ENCODE data around the gene FANCC.

Gene FANCC

GRCh38 chr9:95182854-95183563 lies 134.5 kb downstream of the FANCC start:
- DNase-seq, result no peak

- DNase-seq, result no peak
Observed at GRCh38 chr9:95181835-95182234, 135.7 kb downstream of the FANCC start.

- peak; percentile 1 to 11 for DNase-seq
Observed at GRCh38 chr9:95181226-95181818, 136.2 kb downstream of the FANCC start.

- DNase-seq, result no peak
Observed at GRCh38 chr9:95177617-95178016, 139.9 kb downstream of the FANCC start.

GRCh38 chr9:95176755-95177319 lies 140.7 kb downstream of the FANCC start:
- DNase-seq, result no peak

DNA sequence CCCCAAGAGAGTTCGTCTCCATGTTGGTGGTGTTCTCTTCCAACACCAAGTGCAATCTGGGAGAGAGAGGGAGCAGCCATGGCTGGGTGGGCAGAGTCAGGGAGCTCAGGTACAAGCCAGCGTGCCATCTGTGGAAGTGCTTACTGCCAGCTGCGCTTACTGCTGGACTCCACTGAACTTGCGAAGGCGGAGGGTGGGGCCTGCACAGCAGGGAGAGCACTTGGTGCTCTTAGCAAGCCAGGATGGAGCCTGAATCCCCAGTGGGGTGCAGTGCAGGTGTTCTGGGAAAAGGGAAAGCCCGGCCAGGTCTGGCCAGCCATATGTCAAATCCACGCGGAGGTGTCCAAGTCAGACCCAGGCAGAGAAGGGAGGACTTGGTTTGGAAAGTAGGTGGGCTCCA lies 142.0 kb downstream of the FANCC start:
- DNase-seq, result no peak

GRCh38 chr9:95174038-95174437 lies 143.5 kb downstream of the FANCC start:
- no peak for DNase-seq

GRCh38 chr9:95171596-95171995 lies 145.9 kb downstream of the FANCC start:
- no peak for DNase-seq

DNA sequence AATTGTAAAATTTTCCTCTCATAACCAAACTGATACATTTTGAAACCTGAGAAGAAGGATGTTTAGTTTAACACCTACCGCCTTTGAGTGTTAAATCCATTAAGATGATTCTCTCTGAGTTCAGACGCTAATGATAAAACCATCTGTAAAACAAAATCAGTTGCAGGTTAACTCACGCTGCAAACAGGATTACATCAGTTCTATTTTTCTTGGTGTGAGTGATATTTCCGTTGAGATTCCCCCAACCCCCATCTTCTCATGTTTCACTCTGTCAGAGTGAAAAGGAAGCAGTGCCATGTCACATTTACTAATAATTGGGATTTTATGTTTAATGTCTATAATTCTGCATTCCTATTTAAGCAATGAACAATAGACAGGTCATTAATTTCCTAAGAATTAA lies 146.5 kb downstream of the FANCC start:
- DNase-seq, result no peak

DNA sequence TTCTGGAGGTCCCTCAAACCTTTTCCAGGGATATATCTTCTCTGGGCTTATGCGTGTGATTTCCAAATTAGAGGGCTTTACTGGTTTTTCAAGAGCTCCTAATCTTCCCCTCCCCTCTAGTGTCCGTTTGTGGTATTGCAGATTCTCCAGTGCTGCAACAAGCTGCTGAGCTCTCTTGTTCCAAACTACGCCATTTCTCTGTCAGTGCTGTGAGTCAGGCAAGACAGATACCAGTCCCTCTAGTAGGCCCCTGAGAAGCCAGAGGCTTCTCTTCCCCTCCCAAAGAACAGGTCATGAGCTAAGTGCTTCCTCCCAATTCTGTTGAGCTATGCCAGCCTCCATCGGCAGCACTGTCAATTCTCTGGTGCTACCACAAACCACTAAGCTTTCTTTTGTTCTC lies 149.5 kb downstream of the FANCC start:
- DNase-seq, result peak; percentile 21 to 52

GRCh38 chr9:95165004-95165403 lies 152.5 kb downstream of the FANCC start:
- no peak for DNase-seq

GRCh38 chr9:95157481-95158151 lies 159.9 kb downstream of the FANCC start:
- DNase-seq, result no peak

DNA sequence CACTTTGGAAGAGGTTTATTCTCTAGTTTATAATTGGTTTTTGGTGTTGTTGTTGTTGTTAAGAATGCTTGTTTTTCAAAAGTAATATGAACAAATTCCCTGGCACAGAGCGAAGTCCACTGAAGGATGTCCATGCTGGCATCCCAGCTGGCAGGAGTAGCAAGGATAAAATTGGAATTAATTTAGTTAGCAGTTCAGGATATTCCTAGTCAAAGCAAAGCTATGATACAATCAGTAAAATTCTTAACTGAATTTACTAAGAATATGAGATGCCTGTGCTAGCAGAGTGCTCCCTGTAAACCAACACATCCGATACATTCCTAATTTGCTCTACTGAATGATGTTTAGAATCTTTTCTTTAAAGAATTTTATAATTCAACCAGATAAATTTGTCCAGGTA lies 161.4 kb downstream of the FANCC start:
- DNase-seq, result no peak

GRCh38 chr9:95155220-95155619 lies 162.3 kb downstream of the FANCC start:
- DNase-seq, result no peak

DNA sequence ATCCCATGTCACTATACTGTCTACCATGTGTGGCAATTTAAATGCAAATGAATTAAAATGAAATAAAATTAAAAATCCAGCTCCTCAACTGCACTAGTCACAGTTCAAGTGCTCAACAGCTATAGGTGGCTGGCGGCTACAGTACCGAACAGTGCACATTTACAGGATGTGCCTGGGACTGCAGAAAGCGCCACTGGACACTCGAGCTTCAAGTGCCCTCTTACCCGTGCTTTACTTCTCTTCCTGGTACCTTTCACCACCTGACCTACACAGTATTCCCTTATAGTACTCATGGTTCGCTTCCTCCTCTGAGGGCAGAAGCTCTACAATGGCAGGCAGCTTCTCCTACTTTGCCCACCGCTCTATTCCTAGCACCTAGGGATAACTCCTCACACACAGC lies 166.6 kb downstream of the FANCC start:
- DNase-seq, result no peak

GRCh38 chr9:95148208-95148520 lies 169.3 kb downstream of the FANCC start:
- no peak for DNase-seq

DNA sequence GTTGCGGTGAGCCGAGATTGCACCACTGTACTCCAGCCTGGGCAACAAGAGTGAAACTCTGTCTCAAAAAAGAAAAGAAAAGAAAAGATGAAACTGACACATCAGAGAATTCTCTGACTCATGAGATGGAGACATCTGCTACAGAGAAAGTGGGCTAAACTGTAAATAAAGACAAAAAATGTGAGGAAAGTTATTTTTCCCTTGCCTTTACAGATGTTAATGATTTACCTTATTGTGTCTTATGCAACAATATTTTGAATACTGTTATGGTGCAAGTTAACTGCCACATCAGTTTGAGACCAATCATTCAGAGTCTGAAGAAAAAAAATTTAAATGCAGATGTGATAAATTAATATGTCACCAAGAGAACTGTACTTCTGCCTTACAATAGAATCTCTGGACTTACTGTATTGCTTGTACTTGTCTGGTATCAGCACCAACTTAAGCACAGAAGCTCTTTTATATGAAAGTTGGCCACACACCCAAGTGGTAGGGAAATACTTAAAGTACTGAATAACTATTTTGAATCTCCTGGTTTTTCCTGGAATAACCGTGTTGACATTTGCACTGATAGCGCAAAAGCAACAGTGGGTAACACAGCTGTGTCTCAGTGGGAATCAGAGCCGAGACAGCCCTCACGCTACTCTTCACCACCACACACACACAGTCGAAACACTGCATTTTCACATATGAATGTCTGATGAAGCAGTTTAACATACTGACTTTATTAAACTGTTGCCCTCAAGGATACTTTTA lies 169.9 kb downstream of the FANCC start:
- DNase-seq, result no peak

GRCh38 chr9:95143591-95144561 lies 173.6 kb downstream of the FANCC start:
- no peak for DNase-seq

DNA sequence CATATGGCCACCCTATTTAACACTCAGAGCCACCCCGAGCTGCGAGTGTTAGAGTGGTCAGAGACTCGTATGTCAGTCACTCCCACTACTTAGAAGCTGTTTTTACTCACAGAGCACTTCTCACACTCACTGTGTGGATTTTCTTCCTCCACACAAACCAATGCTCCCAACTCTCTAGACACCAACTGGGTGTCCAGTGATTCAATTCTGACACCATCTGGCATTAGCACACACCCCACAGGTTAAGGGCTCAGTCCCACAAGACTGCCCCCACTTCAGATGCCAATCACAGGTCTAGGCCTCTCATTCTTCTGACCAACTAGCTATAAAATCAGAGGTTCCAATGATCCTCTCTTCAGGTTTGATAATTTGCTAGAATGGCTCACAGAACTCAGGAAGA lies 174.8 kb downstream of the FANCC start:
- no peak for DNase-seq

GRCh38 chr9:95142315-95142714 lies 175.2 kb downstream of the FANCC start:
- DNase-seq, result no peak

DNA sequence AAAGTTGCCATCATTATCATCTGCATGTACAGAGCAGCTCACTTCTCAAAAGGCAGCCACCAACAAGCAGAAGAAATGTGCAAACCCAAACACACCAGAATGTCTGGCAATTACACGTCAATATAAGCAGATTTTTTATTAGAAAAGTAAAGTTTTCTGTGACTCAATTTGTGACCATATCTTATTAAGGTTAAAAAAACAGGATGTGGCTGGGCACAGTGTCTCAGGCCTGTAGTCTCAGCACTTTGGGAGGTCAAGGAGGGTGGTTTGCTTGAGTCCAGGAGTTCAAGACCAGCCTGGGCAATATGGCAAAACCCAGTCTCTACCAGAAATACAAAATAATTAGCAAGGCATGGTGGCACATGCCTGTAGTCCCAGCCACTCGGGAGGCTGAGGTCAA lies 176.7 kb downstream of the FANCC start:
- no peak for DNase-seq

GRCh38 chr9:95139126-95139525 lies 178.4 kb downstream of the FANCC start:
- no peak for DNase-seq
